ENCODE results near the gene TSPY10.
"Not testable (repeated sequence)": the region's sequence is repeated elsewhere in the genome, so short reads cannot be mapped to it uniquely, and the experiment has no call there.

- TF ChIP-seq EP300, POLR2A, CTCF (IDR thresholded peaks at IDR 0.05): not testable (repeated sequence)
Observed at GRCh38 chrY:9516287-9516686, 11.4 kb upstream of the TSPY10 start.
